22Rv1 (cell line): ENCODE measurements around the gene CLSTN2.

Experiments used
- ZFX ChIP-seq: fragments of 450-650 bp; IDR thresholded peaks from 2 replicates; pipeline ENCODE4 v1.6.1; 2017; ENCODE audit warnings: antibody characterized with exemption, borderline replicate concordance
- TF ChIP-seq, protein P1 (sequence below): fragments of 450-650 bp; IDR thresholded peaks from 2 replicates; pipeline ENCODE4 v1.5.1; 2017; ENCODE audit warnings: mild to moderate bottlenecking

DNA sequence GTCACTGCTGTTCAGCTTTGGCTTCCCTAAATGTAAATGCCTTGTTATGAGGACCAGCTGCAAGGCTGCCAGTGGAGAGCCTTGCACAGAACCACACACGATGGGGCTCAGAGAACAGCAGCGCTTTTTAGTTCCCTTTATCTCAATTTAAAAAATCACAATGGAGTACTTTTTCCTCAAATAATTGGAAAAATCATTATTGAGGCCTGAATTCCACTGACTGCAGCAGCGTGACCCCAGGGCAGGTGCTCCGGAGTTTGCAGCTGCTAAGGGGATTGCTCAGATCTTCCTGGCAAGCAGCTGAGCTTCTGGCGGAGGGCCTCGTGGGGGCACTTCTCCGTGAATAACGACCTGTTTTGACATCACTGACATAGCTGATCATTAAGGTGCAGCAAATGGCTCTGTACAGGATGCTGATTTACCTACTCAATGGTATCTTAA, 497.3 kb downstream of the CLSTN2 start:
- TF ChIP-seq, protein P1, sequence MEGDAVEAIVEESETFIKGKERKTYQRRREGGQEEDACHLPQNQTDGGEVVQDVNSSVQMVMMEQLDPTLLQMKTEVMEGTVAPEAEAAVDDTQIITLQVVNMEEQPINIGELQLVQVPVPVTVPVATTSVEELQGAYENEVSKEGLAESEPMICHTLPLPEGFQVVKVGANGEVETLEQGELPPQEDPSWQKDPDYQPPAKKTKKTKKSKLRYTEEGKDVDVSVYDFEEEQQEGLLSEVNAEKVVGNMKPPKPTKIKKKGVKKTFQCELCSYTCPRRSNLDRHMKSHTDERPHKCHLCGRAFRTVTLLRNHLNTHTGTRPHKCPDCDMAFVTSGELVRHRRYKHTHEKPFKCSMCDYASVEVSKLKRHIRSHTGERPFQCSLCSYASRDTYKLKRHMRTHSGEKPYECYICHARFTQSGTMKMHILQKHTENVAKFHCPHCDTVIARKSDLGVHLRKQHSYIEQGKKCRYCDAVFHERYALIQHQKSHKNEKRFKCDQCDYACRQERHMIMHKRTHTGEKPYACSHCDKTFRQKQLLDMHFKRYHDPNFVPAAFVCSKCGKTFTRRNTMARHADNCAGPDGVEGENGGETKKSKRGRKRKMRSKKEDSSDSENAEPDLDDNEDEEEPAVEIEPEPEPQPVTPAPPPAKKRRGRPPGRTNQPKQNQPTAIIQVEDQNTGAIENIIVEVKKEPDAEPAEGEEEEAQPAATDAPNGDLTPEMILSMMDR: no peak
- TF ChIP-seq ZFX: no peak
